Epithelial cell of umbilical artery (primary cell): ENCODE measurements around the gene CLDN17. TPM values are rescaled to one million over a fixed set of nuclear protein-coding genes. Genes with fewer than 3 reads are reported as not detected.

Source experiments
- total RNA-seq: library from RNA; depleted of rRNA; stranded (reverse); fragments of >200 nt; gene quantifications from 2 replicates; pipeline ENCODE4 v1.2.3, GENCODE V29; 2014

CLDN17 gene
- not detected in 2 replicates for total RNA-seq

GRCh38 chr21:30166705-30167104, at the start of gene CLDN17:
Gene CLDN17 (minus strand): TSS chr21:30166805. CDS start chr21:30166617, 188 bp downstream.

GRCh38 chr21:30216041-30216723, 49.6 kb upstream of the CLDN17 start, which contains the start of gene CLDN8:
Gene CLDN8 (minus strand): TSS chr21:30216097. CDS start chr21:30215925, 172 bp downstream.

Other genes starting within 250 kb of the CLDN17 start
- gene GRIK1, start 226.8 kb downstream of the CLDN17 start, total RNA-seq = not detected in 2 replicates
- gene CLDN8, start 49.3 kb upstream of the CLDN17 start, total RNA-seq = not detected in 2 replicates
- gene KRTAP24-1, start 116.1 kb upstream of the CLDN17 start, total RNA-seq = not detected in 2 replicates
- not detected in 2 replicates for gene KRTAP25-1, start 122.7 kb upstream of the CLDN17 start, total RNA-seq
- gene KRTAP26-1, start 153.5 kb upstream of the CLDN17 start, total RNA-seq = not detected in 2 replicates
- gene KRTAP27-1, start 170.9 kb upstream of the CLDN17 start, total RNA-seq = not detected in 2 replicates
- not detected in 2 replicates for gene KRTAP23-1, start 181.8 kb upstream of the CLDN17 start, total RNA-seq
- gene KRTAP13-2, start 205.5 kb upstream of the CLDN17 start, total RNA-seq = not detected in 2 replicates
- not detected in 2 replicates for gene KRTAP13-1, start 229.2 kb upstream of the CLDN17 start, total RNA-seq